ENCODE results near the gene HBB.

Gene HBB

DNA sequence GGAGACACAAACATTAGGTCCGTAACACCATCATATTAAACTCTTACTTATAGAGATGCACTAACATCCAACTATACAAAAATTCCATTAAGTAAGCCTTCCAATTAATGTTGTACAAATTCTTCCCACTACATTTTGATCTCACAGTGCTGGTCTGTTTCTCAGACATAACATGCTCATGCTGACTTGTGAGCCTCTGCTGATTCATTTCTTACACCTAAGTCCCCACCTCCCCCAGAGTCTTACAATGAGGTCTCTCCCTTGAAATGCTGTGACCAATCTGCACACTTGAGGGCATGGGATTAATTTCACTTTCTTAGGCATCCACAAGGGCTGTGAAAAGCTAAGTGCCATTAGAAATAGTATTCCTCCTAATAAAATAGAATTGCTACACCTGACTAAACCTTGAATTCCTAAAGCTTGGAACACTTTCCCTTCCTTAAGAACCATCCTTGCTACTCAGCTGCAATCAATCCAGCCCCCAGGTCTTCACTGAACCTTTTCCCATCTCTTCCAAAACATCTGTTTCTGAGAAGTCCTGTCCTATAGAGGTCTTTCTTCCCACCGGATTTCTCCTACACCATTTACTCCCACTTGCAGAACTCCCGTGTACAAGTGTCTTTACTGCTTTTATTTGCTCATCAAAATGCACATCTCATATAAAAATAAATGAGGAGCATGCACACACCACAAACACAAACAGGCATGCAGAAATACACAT lies 20.8 kb upstream of the HBB start:
- H3K9me3 ChIP-seq (replicated peaks; ENCODE audit: insufficient read depth, low read length) = no peaks in the 10 kb centered on the region
- H3K27ac ChIP-seq (ENCODE audit: low read length) = no peak overlapping the region
- no peak overlapping the region for H3K4me3 ChIP-seq (ENCODE audit: low read length)
- H3K9ac ChIP-seq (ENCODE audit: low read length) = no peak overlapping the region
- H3K4me2 ChIP-seq (ENCODE audit: low read depth, low read length) = no peak overlapping the region
- peaks cover 9% of the 10 kb centered on the region for H3K4me1 ChIP-seq (ENCODE audit: low read length)
- H2AFZ ChIP-seq (ENCODE audit: low read length) = no peak overlapping the region
- H4K20me1 ChIP-seq (ENCODE audit: insufficient read depth, low read length) = no peaks in the 10 kb centered on the region
- no peaks in the 10 kb centered on the region for H3F3A ChIP-seq (ENCODE audit: insufficient read depth, low read length)
- DNase-seq = no peak
- H3K79me2 ChIP-seq (ENCODE audit: low read length) = no peaks in the 10 kb centered on the region
- TF ChIP-seq EZH2 (optimal IDR thresholded peaks at IDR 0.05; ENCODE audit: low read depth, low read length) = no peak
- TF ChIP-seq CTCF (IDR thresholded peaks at IDR 0.05; ENCODE audit: low read length) = no peak
- TF ChIP-seq EZH2phosphoT487 (IDR thresholded peaks at IDR 0.05; ENCODE audit: low read length) = no peak
- H3K36me3 ChIP-seq (replicated peaks; ENCODE audit: insufficient read depth, low read length) = no peaks in the 10 kb centered on the region
- H3K27me3 ChIP-seq (replicated peaks; ENCODE audit: insufficient read depth, low read length) = no peaks in the 10 kb centered on the region
- no peaks in the 10 kb centered on the region for H3K9me2 ChIP-seq (replicated peaks; ENCODE audit: insufficient read depth, low read length)

DNA sequence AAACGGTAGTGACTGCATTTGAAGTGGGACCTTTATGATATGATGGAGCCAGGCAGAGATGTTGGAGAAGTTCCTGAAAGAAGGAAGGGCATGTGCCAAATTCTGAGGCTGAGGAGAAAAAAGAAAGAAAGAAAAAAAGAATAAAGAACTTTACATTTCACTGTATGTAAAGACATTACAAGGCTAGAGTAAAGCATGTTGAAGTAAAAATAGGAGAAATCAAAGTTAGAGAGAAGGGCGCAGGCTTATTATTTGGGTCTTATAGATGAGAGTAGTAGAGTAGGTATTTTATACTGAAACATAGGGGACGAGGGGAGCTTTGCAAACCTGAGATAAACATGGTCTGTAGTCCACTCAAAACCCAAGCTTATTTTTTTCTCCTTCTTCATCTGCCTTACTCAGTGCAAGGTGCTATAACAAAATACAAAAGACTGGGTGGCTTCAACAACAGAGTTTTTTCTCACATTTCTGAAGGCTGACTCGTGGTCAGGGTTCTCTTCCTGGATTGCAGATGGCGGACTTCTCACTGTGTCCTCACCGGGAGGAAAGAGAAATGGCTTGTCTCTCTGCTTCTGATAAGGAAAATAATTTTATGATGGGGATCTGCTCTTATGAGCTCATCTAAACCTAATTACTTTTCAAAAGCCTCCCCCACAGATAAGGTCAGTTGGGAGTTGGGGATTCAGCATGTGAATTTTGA lies 20.1 kb upstream of the HBB start:
- peaks cover 14% of the 10 kb centered on the region for H3K4me1 ChIP-seq (ENCODE audit: low read length)
- H3K79me2 ChIP-seq (ENCODE audit: low read length) = no peaks in the 10 kb centered on the region
- H3K9me3 ChIP-seq (replicated peaks; ENCODE audit: insufficient read depth, low read length) = no peaks in the 10 kb centered on the region
- no peaks in the 10 kb centered on the region for H3F3A ChIP-seq (ENCODE audit: insufficient read depth, low read length)
- no peak for DNase-seq
- no peak overlapping the region for H3K27ac ChIP-seq (ENCODE audit: low read length)
- H3K9me2 ChIP-seq (replicated peaks; ENCODE audit: insufficient read depth, low read length) = no peaks in the 10 kb centered on the region
- H4K20me1 ChIP-seq (ENCODE audit: insufficient read depth, low read length) = no peaks in the 10 kb centered on the region
- no peak overlapping the region for H3K9ac ChIP-seq (ENCODE audit: low read length)
- H3K4me3 ChIP-seq (ENCODE audit: low read length) = no peak overlapping the region
- TF ChIP-seq EZH2phosphoT487 (IDR thresholded peaks at IDR 0.05; ENCODE audit: low read length) (no peak), EZH2 (optimal IDR thresholded peaks at IDR 0.05; ENCODE audit: low read depth, low read length) (no peak)
- H3K36me3 ChIP-seq (replicated peaks; ENCODE audit: insufficient read depth, low read length) = no peaks in the 10 kb centered on the region
- H3K4me2 ChIP-seq (ENCODE audit: low read depth, low read length) = no peak overlapping the region
- no peak overlapping the region for H2AFZ ChIP-seq (ENCODE audit: low read length)
- H3K27me3 ChIP-seq (replicated peaks; ENCODE audit: insufficient read depth, low read length) = no peaks in the 10 kb centered on the region

GRCh38 chr11:5245155-5245554 lies 18.3 kb upstream of the HBB start:
- no peak overlapping the region for H3K4me3 ChIP-seq (ENCODE audit: low read length)
- DNase-seq = no peak
- H3K27ac ChIP-seq (ENCODE audit: low read length) = no peak overlapping the region
- no peak for TF ChIP-seq EZH2 (optimal IDR thresholded peaks at IDR 0.05; ENCODE audit: low read depth, low read length)
- no peak for TF ChIP-seq EZH2phosphoT487 (IDR thresholded peaks at IDR 0.05; ENCODE audit: low read length)
- TF ChIP-seq CTCF (IDR thresholded peaks at IDR 0.05; ENCODE audit: low read length) = no peak
- no peaks in the 10 kb centered on the region for H3K9me3 ChIP-seq (replicated peaks; ENCODE audit: insufficient read depth, low read length)
- peaks cover 24% of the 10 kb centered on the region for H3K4me1 ChIP-seq (ENCODE audit: low read length)
- no peaks in the 10 kb centered on the region for H3K9me2 ChIP-seq (replicated peaks; ENCODE audit: insufficient read depth, low read length)
- H3K9ac ChIP-seq (ENCODE audit: low read length) = no peak overlapping the region
- no peak overlapping the region for H3K4me2 ChIP-seq (ENCODE audit: low read depth, low read length)
- no peaks in the 10 kb centered on the region for H3K27me3 ChIP-seq (replicated peaks; ENCODE audit: insufficient read depth, low read length)
- no peaks in the 10 kb centered on the region for H3K79me2 ChIP-seq (ENCODE audit: low read length)
- no peaks in the 10 kb centered on the region for H3F3A ChIP-seq (ENCODE audit: insufficient read depth, low read length)
- H4K20me1 ChIP-seq (ENCODE audit: insufficient read depth, low read length) = no peaks in the 10 kb centered on the region
- H3K36me3 ChIP-seq (replicated peaks; ENCODE audit: insufficient read depth, low read length) = no peaks in the 10 kb centered on the region
- no peak overlapping the region for H2AFZ ChIP-seq (ENCODE audit: low read length)

- Histone ChIP-seq H3K27me3 (replicated peaks; ENCODE audit: insufficient read depth, low read length) (no peaks in the 10 kb centered on the region), H3K9me2 (replicated peaks; ENCODE audit: insufficient read depth, low read length) (no peaks in the 10 kb centered on the region), H3K4me3 (ENCODE audit: low read length) (no peak overlapping the region), H3F3A (ENCODE audit: insufficient read depth, low read length) (no peaks in the 10 kb centered on the region), H2AFZ (ENCODE audit: low read length) (no peak overlapping the region), H3K27ac (ENCODE audit: low read length) (no peak overlapping the region), H3K79me2 (ENCODE audit: low read length) (no peaks in the 10 kb centered on the region), H3K9me3 (replicated peaks; ENCODE audit: insufficient read depth, low read length) (no peaks in the 10 kb centered on the region), H3K9ac (ENCODE audit: low read length) (no peak overlapping the region), H3K4me1 (ENCODE audit: low read length) (peaks cover 24% of the 10 kb centered on the region), H3K4me2 (ENCODE audit: low read depth, low read length) (no peak overlapping the region), H4K20me1 (ENCODE audit: insufficient read depth, low read length) (no peaks in the 10 kb centered on the region), H3K36me3 (replicated peaks; ENCODE audit: insufficient read depth, low read length) (no peaks in the 10 kb centered on the region)
- DNase-seq = no peak
- TF ChIP-seq EZH2phosphoT487 (IDR thresholded peaks at IDR 0.05; ENCODE audit: low read length) (no peak), EZH2 (optimal IDR thresholded peaks at IDR 0.05; ENCODE audit: low read depth, low read length) (no peak), CTCF (IDR thresholded peaks at IDR 0.05; ENCODE audit: low read length) (no peak)
Observed at GRCh38 chr11:5243816-5244180, 16.9 kb upstream of the HBB start.

Measured in MM.1S (cell line).